GM12865 (cell line): ENCODE measurements around the gene LRIG1.

Experiments
- DNase-seq: peaks from one replicate; pipeline ENCODE4 v3.0.0; 2010; ENCODE audit warnings: low read depth
- H3K4me3 ChIP-seq: 2 replicates; pipeline ENCODE4 v1.5.1; 2011; ENCODE audit warnings: mild to moderate bottlenecking, low read depth, low read length, control low read depth
- CTCF ChIP-seq: IDR thresholded peaks from 2 replicates; pipeline ENCODE4 v1.5.1; 2011; ENCODE audit warnings: low read length, control low read depth, low read depth, inconsistent platforms; ENCODE audit not compliant: insufficient read depth; ENCODE audit errors: missing control alignments

LRIG1 gene

GRCh38 chr3:66536791-66537190 lies 36.0 kb upstream of the LRIG1 start:
- no peak overlapping the region for H3K4me3 ChIP-seq
- TF ChIP-seq CTCF = no peak
- DNase-seq = no peak

GRCh38 chr3:66534304-66534845 lies 33.6 kb upstream of the LRIG1 start:
- no peak for TF ChIP-seq CTCF

GRCh38 chr3:66532613-66533012 lies 31.8 kb upstream of the LRIG1 start:
- no peak for TF ChIP-seq CTCF
- DNase-seq = no peak

More at GRCh38 chr3:66534304-66534845, 33.6 kb upstream of the LRIG1 start:
- no peak for DNase-seq
- no peak overlapping the region for H3K4me3 ChIP-seq

GRCh38 chr3:66532160-66532587 lies 31.4 kb upstream of the LRIG1 start:
- TF ChIP-seq CTCF = no peak
- no peak for DNase-seq
- H3K4me3 ChIP-seq = no peak overlapping the region

More at GRCh38 chr3:66532613-66533012, 31.8 kb upstream of the LRIG1 start:
- no peak overlapping the region for H3K4me3 ChIP-seq

GRCh38 chr3:66531256-66531655 lies 30.4 kb upstream of the LRIG1 start:
- TF ChIP-seq CTCF = no peak
- no peak overlapping the region for H3K4me3 ChIP-seq
- DNase-seq = no peak

- no peak for TF ChIP-seq CTCF
- peak; percentile 13 for DNase-seq
- no peak overlapping the region for H3K4me3 ChIP-seq
Measured at GRCh38 chr3:66527246-66527645, 26.4 kb upstream of the LRIG1 start.

GRCh38 chr3:66525771-66526170 lies 24.9 kb upstream of the LRIG1 start:
- no peak for DNase-seq
- no peak overlapping the region for H3K4me3 ChIP-seq
- TF ChIP-seq CTCF = no peak
